ENCODE results near the gene EVI5L.
"Not testable (repeated sequence)": the region's sequence is repeated elsewhere in the genome, so short reads cannot be mapped to it uniquely, and the experiment has no call there.

The EVI5L gene

GRCh38 chr19:7872306-7873204 is 42.5 kb downstream of the EVI5L start:
- DNase-seq (ENCODE audit: low spot score) = no peak

- DNase-seq (ENCODE audit: low spot score) = no peak
These were observed 43.5 kb downstream of the EVI5L start for GRCh38 chr19:7873304-7874075.

- peak; percentile 56 for DNase-seq (ENCODE audit: low spot score)
These were observed 44.3 kb downstream of the EVI5L start, which contains the start of gene PRR36 for GRCh38 chr19:7874076-7874896. Gene PRR36, minus strand, starts transcription at chr19:7874390. Its CDS starts 701 bp downstream, at chr19:7873689.

- DNase-seq (ENCODE audit: low spot score) = no peak
These were observed 44.9 kb downstream of the EVI5L start for GRCh38 chr19:7874897-7875273.

DNA sequence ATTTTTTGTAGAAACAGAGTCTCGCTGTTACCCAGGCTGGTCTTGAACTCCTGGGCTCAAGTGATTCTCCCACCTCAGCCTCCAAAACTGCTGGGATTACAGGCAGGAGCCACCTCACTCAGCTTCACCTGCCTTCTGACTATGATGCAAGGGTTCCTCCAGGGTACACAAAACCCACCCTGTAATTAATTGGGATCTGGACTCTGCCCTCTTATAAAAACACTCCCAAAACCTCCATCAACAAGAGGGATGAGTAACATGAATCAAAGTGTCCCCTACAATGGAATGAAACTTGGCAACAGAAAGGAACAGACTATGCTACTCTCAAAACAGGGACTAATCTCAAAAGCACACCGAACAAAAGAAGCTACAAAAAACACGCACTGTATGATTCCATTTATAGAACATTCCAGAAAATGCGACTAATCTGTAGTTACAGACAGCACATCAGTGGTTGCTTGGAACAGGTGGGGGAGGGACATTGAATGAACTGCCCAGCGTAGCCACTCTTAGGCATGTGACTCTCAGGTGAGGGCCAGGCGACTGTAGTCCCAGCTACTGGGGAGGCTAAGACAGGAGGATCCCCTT is 47.3 kb downstream of the EVI5L start:
- no peak for DNase-seq (ENCODE audit: low spot score)

- no peak for DNase-seq (ENCODE audit: low spot score)
These were observed 49.2 kb downstream of the EVI5L start for GRCh38 chr19:7879111-7879807.

DNA sequence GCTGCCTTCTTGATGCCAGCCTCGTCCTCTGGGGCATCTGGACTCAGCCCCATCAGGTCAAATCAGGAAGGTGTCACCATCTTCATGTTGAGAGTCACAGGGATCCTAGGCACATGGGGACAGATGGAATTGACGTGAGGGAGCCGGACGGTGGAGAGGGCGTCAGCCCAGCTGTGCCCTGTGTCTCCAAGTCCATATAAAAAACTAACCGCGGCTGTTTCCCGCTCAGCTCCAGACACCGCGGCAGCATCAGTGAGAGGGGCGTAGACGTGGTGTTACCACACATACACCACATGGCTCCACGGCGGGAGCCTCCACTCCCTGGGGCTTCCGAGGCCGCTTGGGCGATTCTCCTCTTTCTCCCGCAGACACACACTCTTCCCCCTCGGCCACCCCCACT is 49.8 kb downstream of the EVI5L start:
- DNase-seq (ENCODE audit: low spot score) = no peak

DNA sequence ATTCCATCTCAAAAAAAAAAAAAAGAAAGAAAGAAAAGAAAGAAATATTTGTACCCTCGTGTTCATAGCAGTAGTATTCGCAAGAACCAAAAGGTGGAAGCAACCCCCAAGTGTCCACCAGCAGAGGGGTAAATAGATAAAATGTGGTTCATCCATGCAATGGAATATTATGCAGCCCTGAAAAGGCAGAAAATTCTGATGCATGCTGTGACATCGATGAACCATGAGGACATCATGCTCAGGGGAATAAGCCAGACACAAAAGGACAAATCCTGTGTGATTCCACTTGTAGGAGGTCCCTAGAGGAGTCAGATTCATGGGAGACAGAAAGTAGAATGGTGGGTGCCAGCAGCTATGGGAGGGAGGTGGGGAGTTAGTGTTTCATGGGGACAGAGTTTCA is 51.9 kb downstream of the EVI5L start:
- no peak for DNase-seq (ENCODE audit: low spot score)

DNA sequence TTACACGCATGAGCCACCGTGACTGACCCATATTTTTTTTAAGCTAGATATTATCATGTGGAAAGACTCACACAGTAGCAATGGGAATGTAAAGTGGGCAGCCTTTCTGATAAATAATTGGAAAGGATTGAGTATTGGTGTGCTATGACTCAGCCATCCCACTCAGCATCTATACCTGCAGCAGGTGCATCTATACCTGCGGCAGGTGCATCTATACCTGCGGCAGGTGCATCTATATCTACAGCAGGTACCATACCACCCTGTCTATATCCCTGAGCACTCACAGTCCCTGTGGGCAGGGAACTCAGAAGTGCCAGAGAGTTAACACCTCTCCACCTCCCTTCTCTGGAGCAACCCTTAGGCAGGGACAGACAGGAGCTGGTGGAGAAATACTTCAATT is 53.1 kb downstream of the EVI5L start:
- DNase-seq (ENCODE audit: low spot score) = no peak

DNA sequence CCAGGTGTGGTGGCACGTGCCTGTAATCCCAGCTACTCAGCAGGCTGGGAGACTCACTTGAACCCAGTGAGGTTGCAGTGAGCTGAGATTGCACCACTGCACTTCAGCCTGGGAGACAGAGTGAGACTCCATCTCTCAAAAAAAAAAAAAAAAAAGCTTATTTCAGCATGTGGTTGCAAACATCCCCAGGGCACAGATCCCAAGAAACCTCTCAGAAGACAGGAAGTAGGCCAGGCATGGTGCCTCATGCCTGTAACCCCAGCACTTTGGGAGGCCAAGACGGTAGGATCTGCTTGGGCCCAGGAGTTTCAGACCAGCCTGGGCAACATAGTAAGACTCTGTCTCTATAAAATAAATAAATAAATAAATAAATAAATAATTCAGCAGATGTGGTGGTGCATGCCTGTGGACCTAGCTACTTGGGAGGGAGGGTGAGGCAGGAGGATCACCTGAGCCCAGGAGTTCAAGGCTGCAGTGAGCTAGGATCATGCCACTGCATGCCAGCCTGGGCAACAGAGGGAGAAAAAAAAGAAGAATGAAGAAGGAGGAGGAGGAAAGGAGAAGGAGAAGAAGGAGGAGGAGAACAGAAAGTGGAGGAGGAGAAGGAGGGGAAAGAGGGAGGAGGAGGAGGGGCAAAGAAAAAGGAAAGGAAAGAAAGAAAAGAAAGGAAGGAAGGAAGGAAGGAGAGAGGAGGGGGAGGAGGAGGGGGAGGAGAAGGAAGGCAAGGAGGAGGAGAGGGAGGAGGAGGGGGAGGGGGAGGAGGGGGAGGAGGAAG is 54.0 kb downstream of the EVI5L start:
- DNase-seq (ENCODE audit: low spot score) = no peak

GRCh38 chr19:7885818-7886217 is 55.8 kb downstream of the EVI5L start:
- DNase-seq (ENCODE audit: low spot score) = no peak

GRCh38 chr19:7887408-7888144 is 57.6 kb downstream of the EVI5L start:
- no peak for DNase-seq (ENCODE audit: low spot score)

DNA sequence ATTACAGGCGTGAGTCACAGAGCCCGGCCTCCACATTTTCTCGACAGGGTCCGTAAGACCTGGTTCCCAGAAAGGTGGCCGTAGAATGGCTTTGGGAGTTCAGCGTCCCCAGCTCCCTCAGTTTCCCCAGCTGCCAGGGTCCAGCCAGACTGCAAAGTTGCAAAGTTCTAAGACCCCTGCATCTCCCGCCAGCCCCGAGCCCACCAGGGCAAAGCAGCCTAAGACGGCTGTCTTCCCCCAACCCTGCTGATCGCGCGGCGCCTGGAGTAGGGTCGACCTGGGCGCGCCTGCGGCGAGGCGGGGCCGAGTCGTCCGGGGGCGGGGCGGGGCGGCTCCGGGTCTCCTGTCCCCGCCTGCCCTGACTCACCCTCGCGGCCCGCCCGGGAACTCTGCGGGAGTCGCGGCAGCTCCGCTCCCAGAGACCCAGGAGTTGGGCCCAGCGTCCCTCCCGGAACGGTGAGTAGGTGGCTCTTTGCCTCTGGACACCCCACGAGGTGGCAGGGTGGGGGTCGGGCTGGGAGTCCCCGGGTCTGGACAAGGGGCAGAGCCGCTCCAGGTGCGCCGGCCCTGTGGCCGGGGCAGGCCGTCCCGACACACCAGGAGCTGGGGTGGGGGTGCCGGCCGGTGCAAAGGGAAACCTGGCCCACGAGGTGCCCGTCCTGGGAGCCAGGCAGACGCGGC is 58.3 kb downstream of the EVI5L start, which contains the start of gene LRRC8E:
Gene LRRC8E (plus strand): TSS at position 366 of the 681 bp plus-strand sequence. CDS start 7,094 bp downstream, outside the sequence.
- DNase-seq (ENCODE audit: low spot score) = peak; percentile 94

GRCh38 chr19:7888826-7889217 is 58.8 kb downstream of the EVI5L start:
- no peak for DNase-seq (ENCODE audit: low spot score)

DNA sequence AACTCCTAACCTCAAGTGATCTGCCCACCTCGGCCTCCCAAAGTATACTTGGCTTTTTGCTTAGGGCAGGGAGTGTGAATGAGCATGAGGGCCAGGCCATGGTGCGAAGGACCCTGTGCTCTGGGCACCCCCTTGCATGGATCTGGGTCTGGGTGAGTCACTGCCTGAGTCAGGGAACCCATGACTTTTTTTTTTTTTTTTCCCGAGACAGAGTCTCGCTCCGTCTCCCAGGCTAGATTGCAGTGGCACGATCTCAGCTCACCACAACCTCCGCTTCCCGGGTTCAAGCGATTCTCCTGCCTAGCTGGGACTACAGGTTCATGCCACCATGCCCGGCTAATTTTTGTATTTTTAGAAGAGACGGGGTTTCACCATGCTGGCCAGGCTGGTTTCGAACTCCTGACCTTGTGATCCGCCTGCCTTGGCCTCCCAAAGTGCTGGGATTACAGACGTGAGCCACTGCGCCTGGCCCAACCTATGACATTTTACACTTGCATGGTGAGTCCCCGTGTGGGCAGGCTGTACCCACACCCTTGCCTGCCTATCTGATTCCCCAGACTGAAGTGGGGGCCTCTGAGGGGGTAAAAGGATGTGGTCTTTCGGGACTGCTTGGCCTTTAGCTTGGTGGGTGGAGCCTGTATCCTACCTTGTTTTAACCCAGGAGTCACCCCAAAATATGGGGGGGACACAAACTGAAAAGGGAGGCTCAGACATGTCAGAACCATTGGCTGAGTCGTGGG is 63.5 kb downstream of the EVI5L start:
- not testable (repeated sequence) for DNase-seq (ENCODE audit: low spot score)

DNA sequence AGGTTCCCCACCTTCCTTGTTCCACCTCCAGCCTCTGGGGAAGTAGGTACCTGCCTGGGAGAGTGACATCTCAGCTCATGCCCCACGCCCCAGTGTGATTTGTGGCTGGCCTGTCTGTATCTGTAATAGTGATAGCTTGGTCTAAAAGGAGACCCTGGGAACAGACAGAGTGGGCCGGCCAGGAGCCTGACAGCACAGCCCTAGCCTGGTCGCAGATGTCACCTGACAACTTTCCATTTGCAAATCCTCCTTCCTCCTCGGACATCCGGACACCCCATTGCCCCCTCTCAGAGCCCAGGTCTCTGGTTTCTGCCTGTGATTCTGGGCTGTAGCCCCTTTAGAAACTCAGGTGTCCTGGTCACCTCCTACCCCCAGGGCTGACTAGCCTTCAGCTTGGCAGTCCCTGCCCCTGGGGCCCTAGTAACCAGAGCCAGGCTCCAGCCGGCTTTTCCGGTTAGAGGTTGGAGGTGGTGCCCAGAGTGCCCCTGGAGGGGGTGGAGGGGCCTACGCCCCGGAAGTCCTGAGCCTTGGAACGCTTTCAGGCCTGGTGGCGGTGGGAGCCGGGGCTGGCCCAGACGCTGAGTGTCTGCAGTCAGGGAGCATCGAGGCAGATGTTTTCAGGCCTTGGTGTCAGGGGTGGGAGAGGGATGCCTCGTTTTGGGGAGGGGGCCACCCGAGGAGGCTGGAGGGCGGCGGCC is 64.7 kb downstream of the EVI5L start:
- no peak for DNase-seq (ENCODE audit: low spot score)

GRCh38 chr19:7895565-7895964 is 65.5 kb downstream of the EVI5L start:
- DNase-seq (ENCODE audit: low spot score) = no peak

DNA sequence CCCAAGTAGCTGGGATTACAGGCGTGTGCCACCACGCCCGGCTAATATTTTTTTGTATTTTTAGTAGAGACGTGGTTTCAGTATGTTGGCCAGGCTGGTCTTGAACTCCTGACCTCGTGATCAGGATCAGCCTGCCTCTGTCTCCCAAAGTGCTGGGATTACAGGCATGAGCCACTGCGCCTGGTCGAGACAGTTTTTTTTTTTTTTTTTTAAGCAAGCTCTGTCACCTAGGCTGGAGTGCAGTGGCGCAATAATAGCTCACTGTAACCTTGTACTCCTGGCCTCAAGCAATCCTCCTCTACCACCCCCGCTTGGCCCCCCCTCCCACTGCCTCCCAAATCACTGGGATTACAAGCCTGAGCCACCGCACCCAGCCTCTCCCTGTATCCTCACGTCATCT is 67.3 kb downstream of the EVI5L start:
- no peak for DNase-seq (ENCODE audit: low spot score)
